ENCODE measurements around the gene UST.
"Not testable (repeated sequence)": the region's sequence is repeated elsewhere in the genome, so short reads cannot be mapped to it uniquely, and the experiment has no call there.

DNA sequence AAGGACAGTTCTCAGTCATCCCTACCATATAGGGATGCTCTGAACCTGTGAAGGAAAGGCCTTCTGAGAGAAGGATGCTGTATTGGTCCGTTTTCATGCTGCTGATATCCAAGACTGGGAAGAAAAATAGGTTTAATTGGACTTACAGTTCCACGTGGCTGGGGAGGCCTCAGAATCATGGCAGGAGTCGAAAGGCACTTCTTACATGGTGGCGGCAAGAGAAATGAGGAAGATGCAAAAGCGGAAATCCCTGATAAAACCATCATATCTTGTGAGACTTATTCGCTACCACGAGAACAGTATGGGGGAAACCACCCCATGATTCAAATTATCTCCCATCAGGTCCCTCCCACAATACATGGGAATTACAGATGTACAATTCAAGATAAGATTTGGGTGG lies 209.3 kb downstream of the UST start:
- not testable (repeated sequence) for TF ChIP-seq POLR2AphosphoS5, TAF1, POLR2A, SPI1 (IDR thresholded peaks at IDR 0.05; ENCODE audit: low read depth, low read length)

Data from GM12891 (cell line).